Inferior parietal cortex (tissue), 1 donor: Measurements from ENCODE around the gene CRB1.

Experiments
- DNase-seq: peaks from one replicate; pipeline ENCODE4 v3.0.0-alpha.2; 2016; ENCODE audit errors: extremely low spot score

The CRB1 gene

DNA sequence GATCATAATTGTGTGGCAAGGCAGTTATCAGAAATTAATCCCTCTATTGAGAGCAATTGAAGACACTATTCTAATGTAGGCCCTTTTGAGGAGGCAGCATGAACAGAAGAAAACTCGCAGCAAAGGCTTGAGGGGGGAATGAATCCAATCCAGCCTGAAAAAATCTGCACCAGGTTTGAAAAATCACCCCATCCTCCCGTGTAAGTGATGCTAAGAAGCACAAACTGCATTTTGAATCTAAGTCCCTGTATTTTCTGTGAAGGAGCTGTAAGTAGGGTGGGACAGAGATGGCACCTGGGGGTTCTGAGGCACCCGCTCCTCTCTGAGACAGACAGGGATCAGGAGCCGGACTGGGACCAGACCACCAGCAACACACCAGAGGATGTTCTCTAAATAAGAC, at the start of gene CRB1:
TSS of gene CRB1 (plus strand) at position 241 of the 400 bp plus-strand sequence. CDS start 161 bp downstream, outside the sequence.
- peak; percentile 61 for DNase-seq

GRCh38 chr1:197218857-197219256, 49.2 kb upstream of the CRB1 start:
- no peak for DNase-seq

GRCh38 chr1:197222025-197222685, 45.9 kb upstream of the CRB1 start:
- no peak for DNase-seq

- no peak for DNase-seq
These were observed 45.3 kb upstream of the CRB1 start for GRCh38 chr1:197222780-197223179.

- peak; percentile 69 for DNase-seq
These were observed 43.9 kb upstream of the CRB1 start for GRCh38 chr1:197224160-197224559.

- DNase-seq = no peak
These were observed 42.4 kb upstream of the CRB1 start for GRCh38 chr1:197225611-197226010.

DNA sequence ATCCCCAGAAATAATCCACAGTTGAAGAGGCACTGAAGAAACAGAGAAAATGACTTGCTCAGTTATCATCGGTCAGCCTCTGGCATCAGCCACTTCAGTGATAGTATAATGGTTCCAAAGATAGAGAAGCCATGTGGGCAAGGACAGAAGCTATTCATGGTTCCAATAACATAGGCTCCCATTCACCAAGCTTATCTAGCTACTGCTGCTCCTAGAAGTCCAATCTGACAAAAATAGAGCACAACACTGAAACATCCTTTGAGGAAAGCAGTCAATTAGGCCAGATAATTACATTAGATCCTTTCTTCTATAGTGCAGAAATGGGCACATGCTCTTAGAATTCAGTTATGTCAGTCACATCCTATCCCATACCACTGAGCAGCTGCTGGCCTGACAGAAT, 33.5 kb upstream of the CRB1 start:
- DNase-seq = peak; percentile 49

DNA sequence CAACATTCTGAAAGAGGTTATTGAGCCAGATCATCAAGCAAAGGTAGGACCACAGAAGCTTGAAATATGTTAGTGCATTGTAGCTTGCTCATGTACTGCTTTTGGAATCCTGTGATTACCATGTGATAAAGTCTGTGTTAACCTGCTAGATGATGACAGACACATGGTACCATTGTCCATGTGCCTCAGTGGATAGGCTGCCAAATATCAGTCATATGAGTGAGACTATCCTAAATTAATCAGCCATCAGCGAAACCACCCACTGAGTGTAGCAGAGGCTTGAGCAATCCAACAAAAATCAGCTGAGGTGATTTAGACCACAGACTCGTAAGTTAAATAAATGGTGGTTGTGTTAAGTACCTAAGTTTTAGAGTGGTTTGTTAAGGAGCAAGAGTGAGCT, 32.7 kb upstream of the CRB1 start:
- no peak for DNase-seq

DNA sequence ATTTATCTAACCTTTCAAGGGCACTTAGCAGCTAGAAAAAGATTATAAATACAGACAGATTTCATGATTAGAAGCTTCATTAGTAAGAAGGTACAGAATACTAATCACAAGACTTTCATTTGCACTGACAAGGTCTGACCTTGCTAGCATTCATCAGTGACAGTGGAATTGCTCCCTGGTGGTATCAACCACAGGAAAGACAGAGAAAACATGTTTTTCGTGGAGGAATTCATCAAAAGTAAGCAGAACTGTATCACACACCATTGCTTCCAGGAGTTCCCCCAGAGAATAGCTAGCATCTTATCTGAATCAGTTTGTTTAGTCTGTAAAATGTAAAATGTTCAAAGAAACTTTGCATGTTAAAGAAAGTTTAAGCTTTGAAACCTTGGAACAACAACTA, 20.6 kb upstream of the CRB1 start:
- no peak for DNase-seq

GRCh38 chr1:197249324-197249723, 18.7 kb upstream of the CRB1 start:
- DNase-seq = no peak

- no peak for DNase-seq
These were observed 17.4 kb upstream of the CRB1 start for GRCh38 chr1:197250616-197251015.

- no peak for DNase-seq
These were observed 15.1 kb upstream of the CRB1 start for GRCh38 chr1:197252973-197253372.

- no peak for DNase-seq
These were observed 13.2 kb upstream of the CRB1 start for GRCh38 chr1:197254866-197255265.

DNA sequence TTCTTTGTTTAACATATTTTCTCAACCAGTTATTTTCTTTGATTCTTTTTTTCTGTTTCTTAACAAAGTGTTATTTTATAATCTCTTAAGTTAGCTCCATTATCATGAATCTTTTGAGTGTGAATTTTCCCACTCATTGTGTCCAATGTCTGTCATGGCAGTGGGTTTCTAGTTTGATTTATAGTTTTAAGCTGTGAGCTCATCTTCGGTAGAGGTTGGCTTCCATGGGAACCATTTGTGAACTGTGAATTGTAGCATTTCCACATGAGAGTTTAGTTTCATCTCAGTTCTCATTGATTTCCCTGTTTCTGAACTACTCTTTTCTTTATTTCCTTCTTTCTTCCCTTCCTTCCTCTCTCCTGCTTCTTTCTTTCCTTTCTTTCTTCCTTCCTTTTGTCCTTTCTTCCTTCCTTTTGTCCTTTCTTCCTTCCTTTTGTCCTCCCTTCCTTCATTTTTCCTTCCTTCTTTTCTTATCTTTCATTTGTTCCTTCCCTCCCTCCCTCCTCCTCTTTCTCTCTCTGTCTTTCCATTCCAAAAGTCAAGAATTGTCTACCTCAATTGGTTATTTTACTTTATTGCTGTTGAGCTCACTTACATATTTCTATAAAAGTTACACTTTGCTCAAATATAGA, 3.0 kb upstream of the CRB1 start:
- DNase-seq = no peak

DNA sequence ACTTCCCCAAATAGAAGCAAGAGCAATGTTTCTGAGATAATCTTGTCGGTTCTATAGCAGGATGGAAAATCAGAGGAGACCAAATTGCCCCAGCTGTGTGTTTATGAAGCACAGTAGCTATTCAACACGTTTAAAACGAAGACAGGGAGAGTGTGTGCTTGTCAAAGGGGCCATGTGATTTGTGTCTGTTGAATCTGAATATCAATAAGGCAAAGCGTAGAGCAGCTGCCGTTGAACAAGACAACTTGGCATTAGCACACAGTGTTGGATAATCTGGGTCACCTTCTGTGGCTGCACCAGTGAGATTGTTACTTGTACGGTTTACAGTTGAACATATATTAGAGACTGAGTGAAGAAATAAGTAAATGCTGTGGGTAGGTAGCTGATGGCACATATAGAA, 1.0 kb downstream of the CRB1 start:
- peak; percentile 71 for DNase-seq

DNA sequence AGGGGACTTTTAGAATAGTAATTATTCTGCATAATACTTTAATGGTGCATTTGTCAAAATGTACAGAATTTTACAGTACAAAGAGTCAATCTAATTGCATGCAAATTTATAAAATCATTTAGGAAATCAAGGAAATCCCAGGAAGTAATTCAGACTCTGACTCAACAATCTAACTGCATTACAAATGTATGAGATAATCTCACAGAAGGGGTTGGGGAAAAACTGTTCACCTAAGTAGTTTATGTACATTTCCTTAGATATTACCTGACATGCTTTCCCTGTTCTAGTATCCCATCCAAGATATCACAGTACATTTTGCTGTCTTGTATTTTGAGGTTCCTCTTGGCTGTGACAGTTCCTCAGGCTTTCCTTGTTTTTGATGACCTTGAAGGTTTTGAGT, 4.7 kb downstream of the CRB1 start:
- DNase-seq = no peak

DNA sequence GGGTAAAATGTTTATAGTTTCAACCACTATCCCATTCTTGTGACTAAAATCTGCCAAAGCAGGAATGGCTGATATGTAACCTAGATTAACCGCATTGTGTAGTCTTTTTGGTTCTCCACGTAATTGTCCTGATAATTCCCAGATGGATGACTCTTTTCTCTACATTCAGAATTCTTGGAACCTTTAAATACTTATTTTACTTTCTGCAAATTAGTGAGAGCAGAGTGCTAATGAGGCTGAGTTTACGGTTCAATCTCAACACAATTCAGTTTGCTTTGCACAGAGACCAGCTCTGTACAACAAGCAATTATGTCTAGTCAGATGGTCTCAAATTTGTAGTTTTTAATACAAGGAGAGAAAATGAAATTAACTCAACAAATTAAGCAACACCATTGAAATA, 9.1 kb downstream of the CRB1 start:
- no peak for DNase-seq

GRCh38 chr1:197284325-197284724, 16.3 kb downstream of the CRB1 start:
- no peak for DNase-seq

- DNase-seq = no peak
These were observed 16.9 kb downstream of the CRB1 start for GRCh38 chr1:197284966-197285365.

GRCh38 chr1:197285526-197286205, 17.6 kb downstream of the CRB1 start:
- no peak for DNase-seq

- DNase-seq = no peak
These were observed 18.6 kb downstream of the CRB1 start for GRCh38 chr1:197286634-197287033.

- DNase-seq = no peak
These were observed 19.8 kb downstream of the CRB1 start for GRCh38 chr1:197287863-197288262.

DNA sequence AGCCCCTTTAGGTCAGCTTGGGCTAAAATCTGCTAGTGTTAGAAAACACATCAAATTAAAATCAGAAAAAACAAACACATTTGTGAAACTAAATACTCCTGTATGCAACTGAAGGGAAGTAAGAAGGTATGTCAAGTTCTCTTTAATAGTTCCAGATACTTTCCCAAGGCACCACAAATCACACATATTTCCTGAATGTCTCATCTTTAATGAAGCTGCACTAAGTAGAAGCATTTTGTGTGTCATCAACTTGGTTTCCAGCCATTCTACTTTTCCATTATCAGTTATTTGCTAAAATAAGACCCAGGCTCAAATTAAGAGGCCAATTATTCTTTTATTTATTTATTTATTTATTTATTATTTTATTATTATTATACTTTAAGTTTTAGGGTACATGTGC, 34.7 kb downstream of the CRB1 start:
- DNase-seq = no peak
